Uterus (tissue), 4 donors: Measurements from ENCODE around the gene MYBPC2. TPM values are rescaled to one million over a fixed set of nuclear protein-coding genes. Genes with fewer than 3 reads are reported as not detected.

ENCODE experiments used
- DNase-seq, 2 donors: peaks; one replicate each; pipeline ENCODE4 v3.0.0-alpha.2; 2019 to 2020
- H3K27ac ChIP-seq, 2 donors: fragments of 200-600 bp; sonication (generic); 1 replicate in 1 of 2; 2 replicates in 1 of 2; pipeline ENCODE4 v1.5.1; 2016 to 2018
- H3K27me3 ChIP-seq, 2 donors: fragments of 200-600 bp; sonication (generic); one replicate each; pipeline ENCODE4 v1.5.1; 2018 to 2019; ENCODE audit warnings: control low read depth in 1 of 2
- H3K36me3 ChIP-seq, 2 donors: fragments of 200-600 bp; sonication (generic); one replicate each; pipeline ENCODE4 v1.5.1; 2019; ENCODE audit warnings: control low read depth in 1 of 2
- H3K4me1 ChIP-seq, 2 donors: fragments of 200-600 bp; sonication (generic); one replicate each; pipeline ENCODE4 v1.5.1; 2018 to 2019; ENCODE audit warnings: control low read depth in 1 of 2
- H3K4me3 ChIP-seq, 2 donors: fragments of 200-600 bp; sonication (generic); 1 replicate in 1 of 2; 2 replicates in 1 of 2; pipeline ENCODE4 v1.5.1; 2018 to 2019; ENCODE audit warnings: mild to moderate bottlenecking in 1 of 2
- H3K9me3 ChIP-seq, 2 donors: fragments of 200-600 bp; sonication (generic); one replicate each; pipeline ENCODE4 v1.5.1; 2019; ENCODE audit warnings: control low read depth in 1 of 2
- POLR2A ChIP-seq, 2 donors: fragments of 450-650 bp; IDR thresholded peaks; one replicate each; pipeline ENCODE4 v1.6.1; 2016; ENCODE audit warnings: antibody characterized with exemption in 2 of 2, mild to moderate bottlenecking in 1 of 2, moderate library complexity in 1 of 2
- intact Hi-C: fragments of 100-400 bp; cut with DNase I; formaldehyde crosslinking; loops from one replicate; pipeline ENCODE4 v1.15.1; 2023; ENCODE audit warnings: low total_unique reads
- total RNA-seq, 4 donors: library from RNA; depleted of rRNA in 3 of 4; stranded (reverse); fragments of >200 nt in 3 of 4; gene quantifications; one replicate each; pipeline versions ENCODE4 v1.1.0 to v1.2.4, GENCODE V29; 2014 to 2023
- TF ChIP-seq, protein P1 (sequence below), 4 experiments: fragments of 200-600 bp in 2 of 4; fragments of 450-650 bp in 2 of 4; sonication (generic) in 2 of 4; IDR thresholded peaks; one replicate each; pipeline ENCODE4 v1.5.1; 2016 to 2019; ENCODE audit warnings: antibody characterized with exemption in 4 of 4, mild to moderate bottlenecking in 2 of 4, moderate library complexity in 1 of 4
- donor health status: DM: yes; HTN: yes; CAD: no.

The MYBPC2 gene
- under 1 TPM in 2 of 4 donors, not detected in 2; 0.24 to 0.28 TPM for total RNA-seq

- no peak for DNase-seq
These were observed at the start of gene MYBPC2 for GRCh38 chr19:50432221-50433028. Gene MYBPC2 (plus strand): TSS chr19:50432892. CDS start chr19:50432954, 62 bp downstream.

GRCh38 chr19:50383001-50383851 lies 49.5 kb upstream of the MYBPC2 start:
- H3K27ac ChIP-seq = peak overlapping the region; percentile 78 to 87
- intact Hi-C loops = no loop called here
- TF ChIP-seq, protein P1, sequence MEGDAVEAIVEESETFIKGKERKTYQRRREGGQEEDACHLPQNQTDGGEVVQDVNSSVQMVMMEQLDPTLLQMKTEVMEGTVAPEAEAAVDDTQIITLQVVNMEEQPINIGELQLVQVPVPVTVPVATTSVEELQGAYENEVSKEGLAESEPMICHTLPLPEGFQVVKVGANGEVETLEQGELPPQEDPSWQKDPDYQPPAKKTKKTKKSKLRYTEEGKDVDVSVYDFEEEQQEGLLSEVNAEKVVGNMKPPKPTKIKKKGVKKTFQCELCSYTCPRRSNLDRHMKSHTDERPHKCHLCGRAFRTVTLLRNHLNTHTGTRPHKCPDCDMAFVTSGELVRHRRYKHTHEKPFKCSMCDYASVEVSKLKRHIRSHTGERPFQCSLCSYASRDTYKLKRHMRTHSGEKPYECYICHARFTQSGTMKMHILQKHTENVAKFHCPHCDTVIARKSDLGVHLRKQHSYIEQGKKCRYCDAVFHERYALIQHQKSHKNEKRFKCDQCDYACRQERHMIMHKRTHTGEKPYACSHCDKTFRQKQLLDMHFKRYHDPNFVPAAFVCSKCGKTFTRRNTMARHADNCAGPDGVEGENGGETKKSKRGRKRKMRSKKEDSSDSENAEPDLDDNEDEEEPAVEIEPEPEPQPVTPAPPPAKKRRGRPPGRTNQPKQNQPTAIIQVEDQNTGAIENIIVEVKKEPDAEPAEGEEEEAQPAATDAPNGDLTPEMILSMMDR (IDR thresholded peaks at IDR 0.05) = no peak
- TF ChIP-seq POLR2A (IDR thresholded peaks at IDR 0.05) = no peak
- no peaks in the 10 kb centered on the region for H3K36me3 ChIP-seq
- H3K4me3 ChIP-seq = peak overlapping the region; percentile 54 to 60
- H3K4me1 ChIP-seq = peaks cover 0 to 4% of the 10 kb centered on the region in 2 donors
- peak in 1 of 2 donors; percentile 35 for DNase-seq
- no peaks in the 10 kb centered on the region for H3K27me3 ChIP-seq
- H3K9me3 ChIP-seq = no peaks in the 10 kb centered on the region

More at GRCh38 chr19:50432221-50433028, at the start of gene MYBPC2:
- no peak within 1 kb of the TSS for H3K27ac ChIP-seq
- intact Hi-C loops = no loop called here
- H3K9me3 ChIP-seq = no peaks in the 10 kb centered on the region
- no peaks in the 10 kb centered on the region for H3K36me3 ChIP-seq
- no peak for TF ChIP-seq POLR2A (IDR thresholded peaks at IDR 0.05)
- TF ChIP-seq, protein P1 (IDR thresholded peaks at IDR 0.05) = no peak
- peak within 1 kb of the TSS; percentile 36 to 42 for H3K4me3 ChIP-seq
- peaks cover 0 to 7% of the 10 kb centered on the region in 2 donors for H3K27me3 ChIP-seq
- no peaks in the 10 kb centered on the region for H3K4me1 ChIP-seq

DNA sequence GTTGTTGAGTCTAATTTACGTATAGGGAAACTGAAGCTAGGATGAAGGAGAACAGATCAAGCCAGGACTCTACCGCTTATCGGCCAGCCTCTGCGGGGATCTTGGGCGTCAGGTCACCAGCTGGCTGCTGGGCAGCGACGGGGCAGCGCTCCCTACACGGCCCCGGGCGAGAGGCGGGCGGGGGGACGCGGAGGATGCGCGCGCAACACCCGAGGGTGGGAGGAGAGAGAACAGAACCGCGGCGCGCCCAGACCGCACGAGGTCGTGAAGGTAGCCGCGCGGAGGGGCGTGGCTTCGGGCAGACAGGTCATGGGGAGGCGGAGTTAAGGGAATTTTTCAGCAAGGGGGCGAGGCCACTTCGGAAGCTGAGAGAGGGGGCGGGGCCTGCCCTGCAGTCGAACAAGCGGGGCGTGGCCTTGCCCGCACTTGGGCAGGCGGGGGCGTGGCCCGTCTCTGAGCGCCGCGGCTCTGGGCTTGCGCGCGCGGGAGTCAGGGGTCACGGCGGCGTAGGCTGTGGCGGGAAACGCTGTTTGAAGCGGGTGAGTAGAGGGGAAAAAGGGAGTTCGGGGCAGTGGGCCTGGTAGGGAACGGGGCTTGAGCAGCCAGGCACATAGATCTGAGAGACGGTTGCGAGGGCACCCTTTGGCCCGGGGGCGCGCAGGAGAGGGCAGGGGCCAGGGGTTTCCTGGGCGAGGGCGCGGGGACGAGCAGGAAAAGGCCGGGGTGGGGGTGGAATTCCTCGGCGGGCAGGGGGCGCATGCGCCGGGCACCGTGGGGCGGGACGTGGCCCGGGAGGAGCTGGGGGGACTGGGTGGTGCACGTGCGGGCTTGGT lies 48.6 kb upstream of the MYBPC2 start, which contains the start of gene POLD1:
Gene POLD1, plus strand, starts transcription at position 496 of the 833 bp plus-strand sequence. CDS start 14,505 bp downstream, outside the sequence.
- no peaks in the 10 kb centered on the region for H3K9me3 ChIP-seq
- peak within 1 kb of the TSS; percentile 78 to 87 for H3K27ac ChIP-seq
- DNase-seq = peak; percentile 97
- peaks cover 0 to 4% of the 10 kb centered on the region in 2 donors for H3K4me1 ChIP-seq
- intact Hi-C loops = no loop called here
- H3K27me3 ChIP-seq = no peaks in the 10 kb centered on the region
- peak in 1 of 2 donors; percentile 42 for TF ChIP-seq POLR2A (IDR thresholded peaks at IDR 0.05)
- TF ChIP-seq, protein P1 (IDR thresholded peaks at IDR 0.05) = peak in 1 of 4 experiments; percentile 6
- no peaks in the 10 kb centered on the region for H3K36me3 ChIP-seq
- H3K4me3 ChIP-seq = peak within 1 kb of the TSS; percentile 54 to 60

DNA sequence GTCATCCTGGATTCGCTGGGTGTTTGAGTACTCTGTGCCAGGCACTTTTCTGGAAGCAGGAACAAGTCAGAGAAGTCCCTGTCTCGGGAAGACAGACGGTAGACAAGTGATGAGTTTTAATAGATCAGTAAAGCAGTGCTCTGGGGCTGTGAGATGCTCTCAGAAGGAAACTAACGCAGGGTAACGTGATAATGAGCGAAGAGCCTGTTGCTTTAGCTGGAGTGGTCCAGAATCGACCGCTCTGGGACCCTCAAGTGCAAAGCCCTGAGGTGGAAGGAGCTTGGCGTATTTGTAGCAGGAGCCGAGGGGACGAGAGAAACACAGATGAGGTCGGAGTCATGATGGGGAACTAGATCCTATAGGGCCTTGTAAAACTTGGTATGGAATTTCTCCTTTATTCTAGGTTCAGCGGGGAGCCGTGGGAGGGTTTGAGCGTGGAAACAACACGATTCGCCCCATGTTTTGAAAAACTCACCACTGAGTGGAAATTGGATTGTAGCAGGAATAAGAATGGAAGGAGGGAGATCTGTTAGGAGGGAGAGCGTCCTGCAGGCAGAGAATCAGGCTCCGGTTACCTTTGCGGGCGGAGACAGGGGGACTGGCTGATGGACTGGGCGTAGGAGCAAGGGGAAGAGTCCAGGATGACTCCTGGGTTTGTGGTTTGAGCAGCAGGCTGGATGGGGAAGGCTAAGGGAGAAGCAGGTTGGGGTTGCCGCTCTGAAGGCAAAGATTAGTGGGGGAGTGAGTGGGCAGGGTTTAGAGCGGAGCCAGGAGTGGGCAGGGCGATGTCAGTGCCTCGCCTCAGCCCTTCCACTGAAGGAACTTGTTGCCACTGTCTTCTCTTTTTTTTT lies 47.8 kb upstream of the MYBPC2 start:
- DNase-seq = no peak

More for the DNA sequence above, 47.8 kb upstream of the MYBPC2 start:
- H3K27ac ChIP-seq = peak overlapping the region; percentile 78 to 87
- no peak for TF ChIP-seq POLR2A (IDR thresholded peaks at IDR 0.05)
- TF ChIP-seq, protein P1 (IDR thresholded peaks at IDR 0.05) = no peak
- intact Hi-C loops = no loop called here
- peak overlapping the region; percentile 54 to 60 for H3K4me3 ChIP-seq
- H3K27me3 ChIP-seq = no peaks in the 10 kb centered on the region
- no peaks in the 10 kb centered on the region for H3K9me3 ChIP-seq
- H3K4me1 ChIP-seq = peaks cover 0 to 4% of the 10 kb centered on the region in 2 donors
- no peaks in the 10 kb centered on the region for H3K36me3 ChIP-seq
